Measurements from ENCODE around the gene RAP1B.

The RAP1B gene

GRCh38 chr12:68686262-68686594 is 75.5 kb downstream of the RAP1B start:
- TF ChIP-seq CTCF (IDR thresholded peaks at IDR 0.05; ENCODE audit: low read length) (no peak), EZH2 (optimal IDR thresholded peaks at IDR 0.05; ENCODE audit: low read depth, low read length) (no peak), EZH2phosphoT487 (IDR thresholded peaks at IDR 0.05; ENCODE audit: low read length) (no peak)
- peak overlapping the region; percentile 81 for H3K9ac ChIP-seq (ENCODE audit: low read length)
- H3K27ac ChIP-seq (ENCODE audit: low read length): no peak overlapping the region; the same call in 1 of the 2 replicates
- peaks cover 32% of the 10 kb centered on the region for H3K79me2 ChIP-seq (ENCODE audit: low read length)
- no peaks in the 10 kb centered on the region for H3F3A ChIP-seq (ENCODE audit: insufficient read depth, low read length)
- H4K20me1 ChIP-seq (ENCODE audit: insufficient read depth, low read length): no peaks in the 10 kb centered on the region
- H3K4me2 ChIP-seq (ENCODE audit: low read depth, low read length): peak overlapping the region; percentile 61
- peak overlapping the region; percentile 85 for H3K4me3 ChIP-seq (ENCODE audit: low read length)
- peaks cover 19% of the 10 kb centered on the region for H3K4me1 ChIP-seq (ENCODE audit: low read length)
- H3K27me3 ChIP-seq (replicated peaks; ENCODE audit: insufficient read depth, low read length): no peaks in the 10 kb centered on the region
- DNase-seq: no peak
- H3K36me3 ChIP-seq (replicated peaks; ENCODE audit: insufficient read depth, low read length): 0 out of 2 replicates have a peak, but pooled peaks cover 2% of the 10 kb centered on the region
- no peaks in the 10 kb centered on the region for H3K9me3 ChIP-seq (replicated peaks; ENCODE audit: insufficient read depth, low read length)
- H2AFZ ChIP-seq (ENCODE audit: low read length): peak overlapping the region; percentile 83
- H3K9me2 ChIP-seq (replicated peaks; ENCODE audit: insufficient read depth, low read length): no peaks in the 10 kb centered on the region

- peak; percentile 98 for DNase-seq
- no peaks in the 10 kb centered on the region for H3K27me3 ChIP-seq (replicated peaks; ENCODE audit: insufficient read depth, low read length)
- peaks cover 32% of the 10 kb centered on the region for H3K79me2 ChIP-seq (ENCODE audit: low read length)
- H3K9me2 ChIP-seq (replicated peaks; ENCODE audit: insufficient read depth, low read length): no peaks in the 10 kb centered on the region
- peak within 1 kb of the TSS; percentile 90 for H3K4me2 ChIP-seq (ENCODE audit: low read depth, low read length)
- H3K36me3 ChIP-seq (replicated peaks; ENCODE audit: insufficient read depth, low read length): 0 out of 2 replicates have a peak, but pooled peaks cover 2% of the 10 kb centered on the region
- H3K4me1 ChIP-seq (ENCODE audit: low read length): peaks cover 19% of the 10 kb centered on the region
- H3K9me3 ChIP-seq (replicated peaks; ENCODE audit: insufficient read depth, low read length): no peaks in the 10 kb centered on the region
- H3K9ac ChIP-seq (ENCODE audit: low read length): peak within 1 kb of the TSS; percentile 81
- peak within 1 kb of the TSS; percentile 85 for H3K4me3 ChIP-seq (ENCODE audit: low read length)
- peak within 1 kb of the TSS; percentile 11; the same call in 1 of the 2 replicates for H3K27ac ChIP-seq (ENCODE audit: low read length)
- peak within 1 kb of the TSS; percentile 83 for H2AFZ ChIP-seq (ENCODE audit: low read length)
- no peaks in the 10 kb centered on the region for H4K20me1 ChIP-seq (ENCODE audit: insufficient read depth, low read length)
- no peaks in the 10 kb centered on the region for H3F3A ChIP-seq (ENCODE audit: insufficient read depth, low read length)
- TF ChIP-seq CTCF (IDR thresholded peaks at IDR 0.05; ENCODE audit: low read length): no peak
- TF ChIP-seq EZH2phosphoT487 (IDR thresholded peaks at IDR 0.05; ENCODE audit: low read length): no peak
- TF ChIP-seq EZH2 (optimal IDR thresholded peaks at IDR 0.05; ENCODE audit: low read depth, low read length): no peak
Measured at GRCh38 chr12:68686595-68687521, 76.2 kb downstream of the RAP1B start, which contains the start of gene NUP107. NUP107 (plus strand) TSS chr12:68686978; CDS start chr12:68687066, 88 bp downstream.

DNA sequence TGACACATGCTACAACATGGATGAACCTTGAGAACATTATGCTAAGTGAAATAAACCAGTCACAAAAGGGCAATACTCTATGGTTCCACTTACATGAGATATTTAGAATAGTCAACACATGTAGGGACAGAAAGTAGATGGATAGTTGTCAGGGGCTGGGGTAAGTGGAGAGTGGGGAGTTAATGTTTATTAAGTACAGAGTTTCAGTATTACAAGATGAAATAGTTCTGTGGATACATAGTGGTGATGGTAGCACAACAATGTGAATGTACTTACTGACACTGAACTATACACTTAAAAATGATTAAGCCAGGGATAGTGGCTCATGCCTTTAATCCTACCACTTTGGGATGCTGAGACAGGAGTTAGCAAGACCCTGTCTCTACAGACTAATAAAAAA is 84.8 kb downstream of the RAP1B start:
- Histone ChIP-seq H3K9me2 (replicated peaks; ENCODE audit: insufficient read depth, low read length) (no peaks in the 10 kb centered on the region), H3F3A (ENCODE audit: insufficient read depth, low read length) (no peaks in the 10 kb centered on the region), H3K4me2 (ENCODE audit: low read depth, low read length) (no peak overlapping the region), H3K4me1 (ENCODE audit: low read length) (no peaks in the 10 kb centered on the region), H3K79me2 (ENCODE audit: low read length) (no peaks in the 10 kb centered on the region), H3K9ac (ENCODE audit: low read length) (no peak overlapping the region), H3K36me3 (replicated peaks; ENCODE audit: insufficient read depth, low read length) (peaks cover 5% of the 10 kb centered on the region; the same call in 1 of the 2 replicates), H3K27ac (ENCODE audit: low read length) (no peak overlapping the region), H3K4me3 (ENCODE audit: low read length) (no peak overlapping the region), H4K20me1 (ENCODE audit: insufficient read depth, low read length) (no peaks in the 10 kb centered on the region), H2AFZ (ENCODE audit: low read length) (no peak overlapping the region), H3K9me3 (replicated peaks; ENCODE audit: insufficient read depth, low read length) (no peaks in the 10 kb centered on the region), H3K27me3 (replicated peaks; ENCODE audit: insufficient read depth, low read length) (no peaks in the 10 kb centered on the region)
- DNase-seq: no peak
- TF ChIP-seq CTCF (IDR thresholded peaks at IDR 0.05; ENCODE audit: low read length) (no peak), EZH2phosphoT487 (IDR thresholded peaks at IDR 0.05; ENCODE audit: low read length) (no peak), EZH2 (optimal IDR thresholded peaks at IDR 0.05; ENCODE audit: low read depth, low read length) (no peak)

Measured in MM.1S (cell line).